Suprapubic skin (tissue), 2 donors: ENCODE measurements around the gene ASPHD2.

Experiments
- EP300 ChIP-seq: sonication (generic); formaldehyde crosslinking; IDR thresholded peaks from one replicate; pipeline ENCODE4 v1.6.1; 2017; ENCODE audit warnings: antibody characterized with exemption
- POLR2A ChIP-seq, 2 donors: fragments of 450-650 bp; IDR thresholded peaks; one replicate each; pipeline ENCODE4 v1.6.1; 2017; ENCODE audit warnings: antibody characterized with exemption in 2 of 2, mild to moderate bottlenecking in 2 of 2, moderate library complexity in 2 of 2

GRCh38 chr22:26432619-26433311 is 3.7 kb downstream of the ASPHD2 start:
- TF ChIP-seq POLR2A (IDR thresholded peaks at IDR 0.05) (no peak), EP300 (no peak)
